Ovary (tissue), 3 donors: ENCODE results near the gene LYRM4.

Experiments used
- CTCF ChIP-seq, 3 donors: fragments of 450-650 bp in 2 of 3; fragments of 200-600 bp in 1 of 3; IDR thresholded peaks; one replicate each; pipeline versions ENCODE4 v1.5.1 to v1.8.0; 2016 to 2022; ENCODE audit warnings: antibody characterized with exemption in 3 of 3, mild to moderate bottlenecking in 1 of 3
- EP300 ChIP-seq: sonication (generic); formaldehyde crosslinking; IDR thresholded peaks from one replicate; pipeline ENCODE4 v1.6.1; 2017; ENCODE audit warnings: antibody characterized with exemption
- POLR2A ChIP-seq: fragments of 450-650 bp; IDR thresholded peaks from one replicate; pipeline ENCODE4 v1.6.1; 2017; ENCODE audit warnings: antibody characterized with exemption, mild to moderate bottlenecking, moderate library complexity
- donor health status: DM: no; HTN: no; CAD: no.

GRCh38 chr6:5151360-5151954 is 109.3 kb downstream of the LYRM4 start:
- no peak for TF ChIP-seq CTCF (IDR thresholded peaks at IDR 0.05)
- no peak for TF ChIP-seq POLR2A
- no peak for TF ChIP-seq EP300
